Adipose tissue (tissue), 3 donors: ENCODE measurements around the gene IL19. TPM values are rescaled to one million over a fixed set of nuclear protein-coding genes. Genes with fewer than 3 reads are reported as not detected.

ENCODE experiments used
- H3K27ac ChIP-seq: one replicate; pipeline ENCODE4 v1.5.1; 2013; ENCODE audit warnings: low read depth, low read length
- WGBS, 3 donors: extraction: QIAGEN DNeasy Blood & Tissue Kit; methylation state at CpG; one replicate each; pipeline ENCODE4 v1.1.7; 2013; 5-methylcytosine and 5-hydroxymethylcytosine counted together
- polyA plus RNA-seq, 3 donors: library from polyadenylated mRNA; stranded (reverse); fragments of 200-250 nt; gene quantifications; one replicate each; pipeline ENCODE4 v1.2.3, GENCODE V29; 2013
- donor health status: healthy with polysubstance abuse.
- donor health status: Bipolar disorder and iron deficiency.
- donor health status: healthy.

The IL19 gene
- polyA plus RNA-seq, 3 donors, result 0.09 to 0.12 TPM; not detected in 1

GRCh38 chr1:206866062-206866461 is 95.5 kb downstream of the IL19 start:
- WGBS, 3 donors, result 31 to 61% (median 51%) methylated on average over 2 of the region's 2 CpGs
- no peak overlapping the region for H3K27ac ChIP-seq

DNA sequence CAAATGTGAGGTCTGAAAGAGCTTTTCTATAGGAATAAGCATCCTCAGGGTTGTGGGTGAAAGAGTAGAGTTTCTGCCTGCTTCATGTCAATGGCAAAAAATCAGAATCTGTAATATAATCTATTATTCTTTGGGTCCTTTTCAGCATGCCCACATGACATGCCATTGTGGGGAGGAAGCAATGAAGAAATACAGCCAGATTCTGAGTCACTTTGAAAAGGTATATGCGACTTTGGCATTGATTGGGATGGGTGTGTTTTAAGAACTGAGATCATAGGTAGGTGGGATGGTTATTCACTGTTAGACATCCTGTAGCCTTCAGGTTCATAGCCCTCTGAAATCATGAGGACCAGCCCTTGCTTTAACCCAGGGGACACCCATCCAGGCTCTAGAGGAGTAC is 96.7 kb downstream of the IL19 start:
- WGBS, 3 donors, result 84 to 95% (median 91%) methylated on average over 1 of the region's 1 CpG
- H3K27ac ChIP-seq, result no peak overlapping the region

- no peak overlapping the region for H3K27ac ChIP-seq
These were observed 97.1 kb downstream of the IL19 start for GRCh38 chr1:206867716-206868115.

GRCh38 chr1:206868264-206868663 is 97.7 kb downstream of the IL19 start:
- H3K27ac ChIP-seq, result no peak overlapping the region
- WGBS, 3 donors, result 56 to 68% (median 59%) methylated on average over 1 of the region's 1 CpG

DNA sequence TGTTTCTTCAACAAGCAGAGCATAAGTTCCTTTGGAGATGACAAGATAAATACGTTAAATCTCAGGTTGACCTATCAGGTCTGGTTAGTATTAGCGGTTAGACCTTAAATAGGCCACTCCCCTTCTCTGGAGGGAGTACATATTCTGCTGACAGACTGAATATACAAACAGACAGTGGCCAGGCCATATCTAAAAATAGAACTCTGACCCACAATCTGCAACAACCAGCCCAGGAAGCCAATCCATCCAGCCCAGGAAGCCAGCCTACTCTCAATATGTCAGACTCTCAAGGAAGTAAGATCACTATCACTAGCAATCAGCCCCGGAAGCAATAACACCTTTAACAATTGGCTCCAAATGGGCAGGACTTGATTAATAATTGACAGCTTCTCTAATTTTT is 101.6 kb downstream of the IL19 start:
- H3K27ac ChIP-seq, result no peak overlapping the region
- 73 to 85% (median 81%) methylated on average over 3 of the region's 3 CpGs for whole genome bisulfite sequencing, 3 donors

DNA sequence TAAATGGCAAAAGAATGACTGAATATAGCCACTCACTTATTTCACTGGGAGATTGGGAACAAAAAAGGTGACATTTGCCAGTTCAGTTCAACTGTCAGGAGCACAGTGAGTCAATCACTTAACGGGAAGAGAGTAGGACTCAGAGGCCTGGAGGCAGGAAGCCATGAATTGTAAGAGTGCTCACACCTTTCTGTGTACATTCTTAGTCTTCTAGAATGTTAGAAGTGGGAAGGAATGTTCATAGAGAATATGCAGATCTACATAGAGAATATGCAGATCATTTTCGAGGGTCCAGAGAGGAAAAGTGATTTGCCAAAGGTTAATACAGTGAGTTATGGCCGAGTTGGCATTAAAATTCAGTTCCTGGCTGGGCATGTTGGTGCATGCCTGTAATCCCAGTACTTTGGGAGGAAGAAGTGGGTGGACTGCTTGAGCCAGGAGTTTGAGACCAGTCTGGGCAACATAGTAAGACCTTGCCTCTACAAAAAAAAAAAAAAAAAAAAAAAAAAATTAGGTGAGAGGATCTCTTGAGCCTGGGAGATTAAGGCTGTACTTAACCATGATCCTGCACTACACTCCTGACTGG is 103.1 kb downstream of the IL19 start:
- no peak overlapping the region for H3K27ac ChIP-seq
- 83 to 84% (median 84%) methylated on average over 3 of the region's 3 CpGs for WGBS, 3 donors

- H3K27ac ChIP-seq, result no peak overlapping the region
- 75 to 85% (median 81%) methylated on average over 3 of the region's 3 CpGs for WGBS, 3 donors
These were observed 105.3 kb downstream of the IL19 start for GRCh38 chr1:206875752-206876377.

GRCh38 chr1:206878456-206878855 is 107.9 kb downstream of the IL19 start:
- no peak overlapping the region for H3K27ac ChIP-seq

- H3K27ac ChIP-seq, result no peak overlapping the region
- 67 to 81% (median 81%) methylated on average over 3 of the region's 3 CpGs for WGBS, 3 donors
These were observed 109.7 kb downstream of the IL19 start for GRCh38 chr1:206880314-206880713.

DNA sequence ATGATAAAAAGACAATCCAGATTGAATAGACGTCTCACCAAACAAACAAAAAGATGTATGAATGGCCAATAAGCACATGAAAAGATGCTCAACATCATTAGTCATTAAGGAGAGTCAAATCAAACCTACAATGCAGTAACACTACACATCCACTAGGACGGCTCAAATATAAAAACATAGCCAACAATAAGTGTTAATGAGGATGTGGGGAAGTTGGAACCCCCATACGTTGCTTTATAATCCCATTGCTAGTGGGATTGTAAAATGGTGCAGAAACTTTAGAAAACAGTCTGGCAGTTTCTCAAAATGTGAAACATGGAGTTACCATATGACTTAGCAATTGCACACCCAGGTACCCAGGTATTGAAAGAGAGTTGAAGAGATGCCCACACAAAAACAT is 112.0 kb downstream of the IL19 start:
- 62 to 86% (median 68%) methylated on average over 3 of the region's 3 CpGs for WGBS, 3 donors
- no peak overlapping the region for H3K27ac ChIP-seq

DNA sequence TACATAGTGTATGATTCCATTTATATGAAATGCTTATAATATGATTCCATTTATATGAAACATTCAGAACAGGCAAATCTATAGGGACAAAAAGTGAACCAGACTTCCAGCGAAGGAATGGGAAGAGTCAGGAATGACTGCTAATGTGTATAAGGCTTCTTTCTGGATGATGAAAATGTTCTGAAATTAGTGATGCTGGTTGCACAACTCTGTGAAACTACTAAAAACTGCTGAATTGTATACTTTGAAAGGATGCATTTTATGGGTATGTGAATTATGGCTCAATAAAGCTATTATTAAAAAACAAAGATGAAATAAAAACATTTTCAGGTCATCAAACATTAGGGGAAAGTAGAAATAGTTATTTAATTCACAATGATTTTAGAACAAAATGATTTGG is 112.6 kb downstream of the IL19 start:
- no peak overlapping the region for H3K27ac ChIP-seq
- whole genome bisulfite sequencing, 3 donors, result 87 to 100% (median 93%) methylated on average over 1 of the region's 1 CpG

GRCh38 chr1:206883876-206884275 is 113.3 kb downstream of the IL19 start:
- no peak overlapping the region for H3K27ac ChIP-seq
- 89 to 96% (median 95%) methylated on average over 2 of the region's 2 CpGs for WGBS, 3 donors

DNA sequence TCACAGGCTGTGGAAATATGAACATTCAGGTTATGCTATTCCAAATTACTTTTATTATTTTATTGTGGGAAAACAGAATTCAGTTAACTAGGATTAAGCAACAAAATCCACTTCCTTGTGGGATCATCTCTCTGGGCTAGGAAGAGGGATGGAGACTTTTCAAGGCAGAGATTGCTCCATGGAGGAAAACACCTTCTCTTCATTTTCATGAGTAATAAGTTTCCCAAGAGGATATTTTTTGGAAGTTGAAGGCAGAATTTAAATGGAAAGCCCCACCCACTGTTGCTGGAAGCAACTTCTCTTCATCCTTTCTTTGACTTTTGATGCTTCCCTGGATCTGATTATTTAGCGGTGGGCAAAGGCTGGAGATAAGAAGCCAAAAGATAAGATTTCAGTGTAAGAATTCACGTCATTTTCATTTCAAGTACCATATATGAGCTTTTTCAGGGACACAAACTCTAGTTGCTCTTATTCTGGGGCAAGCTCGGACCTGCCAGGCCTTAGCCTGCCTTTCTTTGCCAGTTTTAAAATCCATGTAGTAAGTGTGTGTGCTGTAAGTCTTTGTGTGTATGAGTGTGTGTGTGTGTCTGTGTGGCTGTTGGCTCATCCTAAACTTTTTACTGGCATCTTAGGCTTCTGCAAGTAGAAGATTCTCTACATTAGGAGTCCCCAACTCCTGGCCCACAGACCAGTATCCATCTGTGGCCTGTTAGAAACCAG is 114.9 kb downstream of the IL19 start:
- no peak overlapping the region for H3K27ac ChIP-seq

GRCh38 chr1:206886831-206887230 is 116.3 kb downstream of the IL19 start:
- 91 to 94% (median 94%) methylated on average over 1 of the region's 1 CpG for WGBS, 3 donors
- H3K27ac ChIP-seq, result no peak overlapping the region

More for the DNA sequence above, 114.9 kb downstream of the IL19 start:
- WGBS, 3 donors, result 70 to 86% (median 84%) methylated on average over 3 of the region's 3 CpGs

- no peak overlapping the region for H3K27ac ChIP-seq
- WGBS, 3 donors, result 69 to 85% (median 78%) methylated on average over 4 of the region's 4 CpGs
These were observed 117.1 kb downstream of the IL19 start for GRCh38 chr1:206887701-206888100.

- WGBS, 3 donors, result 51 to 78% (median 55%) methylated on average over 15 of the region's 15 CpGs
- no peak overlapping the region for H3K27ac ChIP-seq
These were observed 119.8 kb downstream of the IL19 start for GRCh38 chr1:206890125-206891060.

- WGBS, 3 donors, result 73 to 81% (median 81%) methylated on average over 1 of the region's 1 CpG
- H3K27ac ChIP-seq, result no peak overlapping the region
These were observed 120.8 kb downstream of the IL19 start for GRCh38 chr1:206891412-206891811.
